GM04503 (cell line): ENCODE results near the gene SOHLH1.

Experiments
- DNase-seq: peaks from one replicate; pipeline ENCODE4 v3.0.0-alpha.2; 2012; ENCODE audit warnings: low read depth

SOHLH1 gene

DNA sequence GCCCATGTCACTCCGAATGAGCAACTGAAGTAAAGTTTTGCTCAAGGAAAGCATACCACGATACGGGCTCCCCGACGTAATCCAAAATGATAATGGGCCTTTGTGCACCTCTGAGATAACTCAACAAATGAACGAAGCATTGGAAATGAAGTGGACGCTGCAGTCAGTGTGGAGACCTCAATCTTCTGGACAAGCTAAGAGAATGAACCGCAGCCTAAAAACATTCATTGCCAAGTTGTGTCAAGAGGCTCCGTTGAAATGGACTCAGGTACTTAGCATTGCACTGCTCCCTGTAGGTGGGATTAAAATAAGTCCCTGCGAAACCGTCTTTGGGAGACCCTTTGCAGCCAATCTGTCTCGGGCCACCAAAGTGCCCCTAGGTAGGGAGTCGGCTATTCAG lies 40.0 kb downstream of the SOHLH1 start:
- no peak for DNase-seq

DNA sequence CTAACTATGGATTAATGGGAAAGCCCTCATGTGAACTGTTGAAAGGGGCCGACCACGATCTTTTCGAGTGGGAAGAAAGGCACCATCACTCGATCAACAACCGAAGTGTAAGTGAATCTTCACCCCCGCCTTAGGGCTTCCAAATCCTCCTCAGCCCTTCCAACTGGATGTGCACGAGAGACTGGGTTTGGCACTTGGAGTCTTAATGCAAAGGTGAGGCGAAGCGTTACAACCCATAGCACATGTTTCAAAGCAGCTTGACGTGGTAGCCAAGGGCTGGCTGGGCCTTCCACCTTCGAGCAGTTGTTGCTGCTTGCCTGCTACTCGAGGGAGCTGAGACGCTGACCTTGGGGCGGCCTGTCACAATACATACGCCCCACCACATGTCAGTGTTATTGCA lies 41.9 kb downstream of the SOHLH1 start:
- DNase-seq, result no peak

DNA sequence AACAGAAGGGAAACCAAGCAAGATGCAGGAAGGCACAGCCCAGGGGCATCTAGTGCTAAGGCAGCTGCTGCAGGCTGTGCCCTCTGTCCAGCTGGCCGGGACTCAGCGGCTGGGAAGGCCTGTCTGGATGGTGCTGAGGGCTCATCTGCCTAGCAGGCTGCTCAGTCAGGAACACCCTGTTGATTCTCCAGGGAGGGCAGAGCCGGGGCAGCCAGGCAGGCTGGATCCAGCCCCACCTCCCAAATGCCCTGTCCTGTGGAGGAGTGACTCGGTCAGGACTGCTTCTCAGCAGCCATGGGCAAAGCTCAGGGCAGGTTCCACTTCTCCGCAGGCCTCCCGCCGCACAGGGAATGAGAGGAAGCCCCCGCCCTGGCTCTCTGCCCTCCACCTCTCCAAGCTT lies 44.0 kb downstream of the SOHLH1 start:
- DNase-seq, result no peak

DNA sequence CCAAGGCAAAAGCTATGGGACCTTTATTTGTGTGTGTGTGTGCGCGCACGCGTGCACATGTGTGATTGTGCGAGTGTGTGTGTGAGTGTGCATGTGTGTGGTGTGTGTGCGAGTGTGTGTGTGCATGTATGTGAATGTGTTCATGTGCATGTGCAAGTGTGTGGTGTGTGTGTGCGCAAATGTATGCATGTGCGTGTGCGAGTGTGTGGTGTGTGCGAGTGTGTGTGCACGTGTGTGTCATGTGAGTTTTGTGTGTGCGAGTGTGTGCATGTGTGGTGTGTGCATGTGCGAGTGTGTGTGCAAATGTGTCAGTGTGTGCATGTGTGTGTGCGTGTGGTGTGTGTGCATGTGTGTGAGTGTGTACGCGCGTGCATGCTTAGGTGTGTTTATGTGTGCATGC lies 48.9 kb downstream of the SOHLH1 start:
- DNase-seq, result no peak

DNA sequence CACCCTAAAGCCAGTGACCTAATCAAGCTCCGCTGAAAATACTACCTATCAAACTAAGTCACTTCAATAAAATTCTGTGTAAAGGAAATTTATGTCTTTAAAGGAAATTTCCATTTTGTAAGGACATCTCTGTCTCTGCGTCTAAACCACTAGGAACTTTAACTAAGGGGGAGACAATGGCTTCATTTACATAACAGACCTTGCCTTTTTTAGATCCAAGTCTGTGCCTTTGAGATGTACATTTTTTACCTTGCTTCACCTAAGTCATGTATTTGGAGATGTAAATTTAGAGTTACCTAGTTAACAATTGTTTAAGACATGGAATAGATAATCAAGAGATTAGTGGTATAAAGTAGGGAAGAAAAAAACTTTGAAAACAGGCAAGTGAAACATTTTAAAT lies 49.8 kb downstream of the SOHLH1 start:
- DNase-seq, result no peak

DNA sequence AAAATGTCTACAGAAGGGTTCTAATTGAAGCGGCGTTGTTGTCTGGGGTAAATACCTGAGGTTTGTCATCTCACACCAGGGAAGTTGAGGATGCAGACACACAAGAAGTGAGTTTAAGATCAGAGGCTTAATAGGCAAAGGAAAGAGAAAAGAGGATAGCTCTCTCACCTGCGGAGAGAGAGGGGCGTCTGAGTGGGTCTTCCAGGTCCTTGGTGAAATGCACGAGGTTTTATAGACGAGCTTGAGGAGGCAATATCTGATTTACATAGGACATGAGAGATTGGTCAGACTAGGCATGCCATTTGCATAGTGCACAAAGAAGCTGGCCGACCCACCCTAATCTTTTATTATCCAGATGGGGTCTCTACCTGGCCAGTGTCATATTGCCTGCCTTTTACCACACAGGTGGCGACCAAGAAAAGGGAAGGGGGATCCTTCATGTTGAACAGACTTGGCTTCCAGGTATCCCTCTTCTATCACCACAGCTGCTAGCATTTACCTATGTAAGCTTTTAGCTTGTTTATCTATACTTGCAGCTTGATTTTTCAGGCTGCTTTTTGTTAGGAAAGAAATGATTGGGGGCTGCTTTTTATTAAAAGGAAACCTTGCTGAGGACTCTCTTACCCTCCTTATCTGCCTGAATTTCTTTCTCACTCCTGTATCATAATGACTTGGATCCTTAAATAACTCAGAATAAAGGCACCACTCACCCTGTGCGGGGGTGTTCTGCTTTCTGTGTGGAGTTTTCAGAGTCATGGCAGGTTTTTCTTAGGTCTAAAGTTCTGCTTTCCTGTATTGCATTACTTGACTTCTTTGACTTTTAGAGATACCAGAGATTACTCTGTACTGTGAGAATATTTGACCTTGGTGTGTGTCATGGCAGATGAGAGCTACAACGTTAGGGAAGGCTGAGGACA lies 50.5 kb downstream of the SOHLH1 start:
- DNase-seq, result no peak

DNA sequence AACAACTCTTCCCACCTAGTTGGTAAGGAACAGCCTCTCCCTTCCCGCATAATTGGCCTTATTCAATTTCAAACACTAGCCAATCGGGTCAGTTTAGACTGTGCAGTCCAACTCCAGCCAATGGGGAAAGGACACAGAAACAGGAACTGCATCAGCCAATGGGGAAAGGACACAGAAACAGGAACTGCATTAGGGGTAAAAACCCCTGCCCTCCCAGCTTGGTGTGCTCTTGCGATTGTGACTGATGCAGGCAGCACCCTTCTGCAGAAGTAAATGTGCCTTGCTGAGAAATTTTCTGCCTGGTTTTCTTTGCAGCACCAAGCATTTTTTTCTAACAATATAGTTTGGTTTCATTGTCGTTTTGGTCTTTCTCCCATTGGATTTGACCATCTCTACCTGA lies 51.4 kb downstream of the SOHLH1 start:
- no peak for DNase-seq

DNA sequence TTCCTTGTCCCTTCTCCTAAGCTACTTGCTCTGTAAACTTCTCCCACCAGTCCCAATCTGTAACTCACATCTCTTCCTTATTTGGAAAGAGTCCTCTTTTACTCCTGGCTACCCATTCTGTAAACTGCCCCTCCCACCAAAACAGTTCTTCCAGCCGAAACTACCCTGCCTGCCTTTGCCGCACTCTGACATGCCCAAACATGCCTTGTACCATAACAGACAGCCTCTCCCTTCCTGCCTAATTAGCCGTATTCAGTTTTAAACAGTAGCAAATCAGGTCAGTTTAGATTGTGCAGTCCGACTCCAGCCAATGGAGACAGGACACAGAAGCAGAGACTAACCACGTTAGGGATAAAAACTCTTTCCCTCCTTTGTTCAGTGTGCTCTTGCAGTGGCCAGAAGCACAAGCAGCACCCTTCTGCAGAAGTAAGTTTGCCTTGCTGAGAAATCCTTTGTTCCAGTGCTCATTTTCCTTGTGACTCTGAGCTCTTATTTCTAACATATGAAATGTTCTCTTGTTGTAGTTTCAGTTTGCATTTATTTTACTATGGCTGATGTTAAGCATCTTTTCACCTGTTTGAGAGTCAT lies 54.6 kb downstream of the SOHLH1 start:
- DNase-seq, result no peak
